ENCODE data around the gene TPCN1.

GRCh38 chr12:113261847-113262470, 40.7 kb downstream of the TPCN1 start:
- TF ChIP-seq CTCF (IDR thresholded peaks at IDR 0.05) (no peak), RFX5 (IDR thresholded peaks at IDR 0.05; ENCODE audit: low read length) (no peak), EP300 (IDR thresholded peaks at IDR 0.05; ENCODE audit: borderline replicate concordance in 1 of 2, low read depth in 1 of 2, low read length in 1 of 2) (no peak), NFIC (IDR thresholded peaks at IDR 0.05; ENCODE audit: borderline replicate concordance) (no peak), RCOR1 (IDR thresholded peaks at IDR 0.05; ENCODE audit: low read length) (no peak)
